GM19395 (cell line): ENCODE results near the gene TFPI.
"Not testable (repeated sequence)": the region's sequence is repeated elsewhere in the genome, so short reads cannot be mapped to it uniquely, and the experiment has no call there.

ENCODE experiments used
- ATAC-seq: cut with Tn5 transposase; IDR thresholded peaks from one replicate; pipeline ENCODE4 v1.9.1; 2021; ENCODE audit warnings: mild to moderate bottlenecking, moderate library complexity; ENCODE audit not compliant: unreplicated experiment

The TFPI gene

GRCh38 chr2:187554704-187555082 is 458 bp upstream of the TFPI start:
- ATAC-seq, result no peak

- no peak for ATAC-seq
These were observed 1.2 kb downstream of the TFPI start for GRCh38 chr2:187552828-187553681.

- no peak for ATAC-seq
These were observed 1.9 kb downstream of the TFPI start for GRCh38 chr2:187552381-187552780.

- ATAC-seq, result no peak
These were observed 3.4 kb downstream of the TFPI start for GRCh38 chr2:187550857-187551256.

GRCh38 chr2:187549951-187550555 is 4.2 kb downstream of the TFPI start:
- no peak for ATAC-seq

GRCh38 chr2:187549193-187549592 is 5.0 kb downstream of the TFPI start:
- no peak for ATAC-seq

GRCh38 chr2:187548656-187549055 is 5.6 kb downstream of the TFPI start:
- ATAC-seq, result no peak

- ATAC-seq, result no peak
These were observed 6.8 kb downstream of the TFPI start for GRCh38 chr2:187547353-187547979.

GRCh38 chr2:187546762-187547333 is 7.4 kb downstream of the TFPI start:
- ATAC-seq, result no peak

GRCh38 chr2:187545238-187545751 is 8.9 kb downstream of the TFPI start:
- no peak for ATAC-seq

- no peak for ATAC-seq
These were observed 9.7 kb downstream of the TFPI start for GRCh38 chr2:187544371-187545080.

- ATAC-seq, result no peak
These were observed 10.7 kb downstream of the TFPI start for GRCh38 chr2:187543488-187543887.

- ATAC-seq, result no peak
These were observed 12.1 kb downstream of the TFPI start for GRCh38 chr2:187542123-187542522.

- ATAC-seq, result no peak
These were observed 12.8 kb downstream of the TFPI start for GRCh38 chr2:187541086-187542085.

GRCh38 chr2:187538222-187538621 is 16.0 kb downstream of the TFPI start:
- not testable (repeated sequence) for ATAC-seq

GRCh38 chr2:187535381-187535780 is 18.9 kb downstream of the TFPI start:
- not testable (repeated sequence) for ATAC-seq

GRCh38 chr2:187532333-187533120 is 21.7 kb downstream of the TFPI start:
- no peak for ATAC-seq

GRCh38 chr2:187529977-187530721 is 24.1 kb downstream of the TFPI start:
- ATAC-seq, result no peak
